ENCODE measurements around the gene SELENOO. TPM values are rescaled to one million over a fixed set of nuclear protein-coding genes. Genes with fewer than 3 reads are reported as not detected.

The SELENOO gene
- total and polyA plus RNA-seq, 2 donors (not counting 1 experiment from before 2014, with no cell fraction given) = 62.1 to 74.6 TPM

- H2AFZ ChIP-seq (ENCODE audit: insufficient read depth, low read depth, low read length, poor library complexity, severe bottlenecking) = no peak overlapping the region
- H3K4me3 Mint-ChIP-seq = peak overlapping the region; percentile 49
- H3K27me3 Mint-ChIP-seq = no peaks in the 10 kb centered on the region
- peak; percentile 68 for DNase-seq
- WGBS (ENCODE audit: insufficient coverage) = 16% methylated on average over 22 of the region's 23 CpGs
- H3K4me2 ChIP-seq (replicated peaks; ENCODE audit: low read depth, low read length, poor library complexity, severe bottlenecking) = peak overlapping the region; percentile 26
- no peak overlapping the region for H3K4me3 ChIP-seq (ENCODE audit: control extremely low read depth in 1 of 5, extremely low read depth in 1 of 5, insufficient read depth in 1 of 5, low read depth in 2 of 5, low read length in 4 of 5)
- H3K36me3 ChIP-seq (replicated peaks in 1 of 2; ENCODE audit: control extremely low read depth in 1 of 2, control insufficient read depth in 1 of 2, extremely low read depth in 1 of 2, insufficient read depth in 2 of 2, low read length in 1 of 2) = peaks cover 8 to 45% of the 10 kb centered on the region in 2 experiments
- TF ChIP-seq CTCF (IDR thresholded peaks at IDR 0.05) = no peak
- no peak for TF ChIP-seq EZH2 (IDR thresholded peaks at IDR 0.05; ENCODE audit: borderline replicate concordance, insufficient read depth, low read depth, low read length, poor library complexity, severe bottlenecking)
- peaks cover 65% of the 10 kb centered on the region for H4K20me1 ChIP-seq (ENCODE audit: control insufficient read depth, insufficient read depth, low read length, poor library complexity, severe bottlenecking)
- ChIA-PET POLR2A (interaction anchor here (4.5 kb wide), 1 partner anchor 17 kb away, joined by 43 read pairs; no protein-coding TSS in a partner anchor), CTCF (interaction anchor here (0.7 to 5.2 kb wide), 10 partner anchors 16 to 277 kb away, joined by 3 to 75 read pairs (median 3); partner anchors contain the start of genes HDAC10 and PANX2)
- H3K27ac ChIP-seq (ENCODE audit: low read length in 2 of 2) = no peak overlapping the region
- H3K4me1 ChIP-seq (ENCODE audit: control insufficient read depth in 2 of 2, insufficient read depth in 2 of 2, low read length in 2 of 2) = peaks cover 15 to 26% of the 10 kb centered on the region in 2 donors
- no peak overlapping the region for H3K9ac ChIP-seq (ENCODE audit: low read length)
- H3K79me2 ChIP-seq (ENCODE audit: control insufficient read depth, insufficient read depth, low read length) = peaks cover 44% of the 10 kb centered on the region
- peak; percentile 86 for ATAC-seq (ENCODE audit: low read depth)
- no peaks in the 10 kb centered on the region for H3K27me3 ChIP-seq (replicated peaks in 1 of 4; ENCODE audit: control extremely low read depth in 1 of 4, control insufficient read depth in 3 of 4, insufficient read depth in 4 of 4, low read length in 3 of 4)
- no peaks in the 10 kb centered on the region for H3K9me3 Mint-ChIP-seq (ENCODE audit: insufficient read depth)
- peaks cover 41% of the 10 kb centered on the region for H3K4me1 Mint-ChIP-seq
- intact Hi-C loops (cut with micrococcal nuclease) = loop anchor here (5.0 to 10.0 kb wide), 2 partner anchors 280 to 443 kb away; no protein-coding TSS in a partner anchor
- no peaks in the 10 kb centered on the region for H3K9me3 ChIP-seq (ENCODE audit: control extremely low read depth in 1 of 3, control insufficient read depth in 2 of 3, insufficient read depth in 1 of 3, low read length in 2 of 3)
- H3K27ac Mint-ChIP-seq = peak overlapping the region; percentile 80
Observed at GRCh38 chr22:50207383-50208140, 6.8 kb downstream of the SELENOO start.
